Measurements from ENCODE around the gene RND1. TPM values are rescaled to one million over a fixed set of nuclear protein-coding genes. Genes with fewer than 3 reads are reported as not detected.
A peak's percentile ranks its signal among the peaks of the same experiment; 100 is the strongest.

Gene RND1
- total and polyA plus RNA-seq, 2 experiments from 2014 or later = 9.3 to 10.4 TPM

DNA sequence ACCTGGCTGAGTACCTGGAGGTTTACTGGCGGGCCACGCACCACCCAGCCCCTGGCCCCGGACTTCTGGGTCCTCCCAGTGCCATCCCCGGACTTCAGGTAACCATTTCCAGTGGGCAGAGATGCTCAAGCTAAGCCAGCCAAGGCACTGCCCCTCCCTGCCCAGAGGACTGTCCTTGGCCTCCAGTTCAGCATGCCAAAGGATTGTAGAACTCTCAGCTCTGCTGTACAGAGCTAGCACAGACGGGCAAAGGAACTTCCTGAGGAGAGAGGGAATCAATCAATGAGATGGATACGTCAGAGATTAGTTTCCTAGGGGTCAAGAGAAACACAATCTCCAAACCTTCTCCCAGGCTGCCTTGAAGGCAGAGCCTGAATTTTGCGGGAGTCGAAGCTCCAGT is 38.6 kb downstream of the RND1 start:
- H3K4me3 Mint-ChIP-seq = no peak overlapping the region
- Histone ChIP-seq H3K36me3 (ENCODE audit: insufficient read depth) (peaks cover 17% of the 10 kb centered on the region), H3K4me2 (no peak overlapping the region), H3F3A (replicated peaks; ENCODE audit: low read depth) (no peaks in the 10 kb centered on the region), H3K79me2 (replicated peaks; ENCODE audit: insufficient read depth) (no peaks in the 10 kb centered on the region), H3K27ac (ENCODE audit: low read depth) (peak overlapping the region; percentile 55; the same call in 1 of the 2 replicates), H3K27me3 (ENCODE audit: insufficient read depth) (peaks cover 4% of the 10 kb centered on the region; the same call in 1 of the 2 replicates), H2AFZ (no peak overlapping the region), H3K4me3 (no peak overlapping the region), H3K9me2 (ENCODE audit: insufficient read depth) (no peaks in the 10 kb centered on the region), H4K20me1 (replicated peaks; ENCODE audit: insufficient read depth) (peaks cover 6% of the 10 kb centered on the region; the same call in 1 of the 2 replicates), H3K4me1 (ENCODE audit: insufficient read depth) (peaks cover 5% of the 10 kb centered on the region; the same call in 1 of the 2 replicates)
- peaks cover 43% of the 10 kb centered on the region for H3K36me3 Mint-ChIP-seq (ENCODE audit: low read depth)
- H3K27me3 Mint-ChIP-seq (ENCODE audit: insufficient read depth, low read depth, poor library complexity) = peaks cover 9% of the 10 kb centered on the region
- DNase-seq (ENCODE audit: low spot score) = no peak
- TF ChIP-seq STAT1 (IDR thresholded peaks at IDR 0.05; ENCODE audit: unreplicated experiment) = no peak
- no peak for TF ChIP-seq ZNF114 (CRISPR knock-in tag; IDR thresholded peaks at IDR 0.05)
- TF ChIP-seq, protein P1, sequence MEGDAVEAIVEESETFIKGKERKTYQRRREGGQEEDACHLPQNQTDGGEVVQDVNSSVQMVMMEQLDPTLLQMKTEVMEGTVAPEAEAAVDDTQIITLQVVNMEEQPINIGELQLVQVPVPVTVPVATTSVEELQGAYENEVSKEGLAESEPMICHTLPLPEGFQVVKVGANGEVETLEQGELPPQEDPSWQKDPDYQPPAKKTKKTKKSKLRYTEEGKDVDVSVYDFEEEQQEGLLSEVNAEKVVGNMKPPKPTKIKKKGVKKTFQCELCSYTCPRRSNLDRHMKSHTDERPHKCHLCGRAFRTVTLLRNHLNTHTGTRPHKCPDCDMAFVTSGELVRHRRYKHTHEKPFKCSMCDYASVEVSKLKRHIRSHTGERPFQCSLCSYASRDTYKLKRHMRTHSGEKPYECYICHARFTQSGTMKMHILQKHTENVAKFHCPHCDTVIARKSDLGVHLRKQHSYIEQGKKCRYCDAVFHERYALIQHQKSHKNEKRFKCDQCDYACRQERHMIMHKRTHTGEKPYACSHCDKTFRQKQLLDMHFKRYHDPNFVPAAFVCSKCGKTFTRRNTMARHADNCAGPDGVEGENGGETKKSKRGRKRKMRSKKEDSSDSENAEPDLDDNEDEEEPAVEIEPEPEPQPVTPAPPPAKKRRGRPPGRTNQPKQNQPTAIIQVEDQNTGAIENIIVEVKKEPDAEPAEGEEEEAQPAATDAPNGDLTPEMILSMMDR (conservative IDR thresholded peaks at IDR 0.05; ENCODE audit: low read depth in 2 of 2) = no peak
- no peak for TF ChIP-seq CREB1 (CRISPR knock-in tag; IDR thresholded peaks at IDR 0.05; ENCODE audit: low read depth)
- no peak for TF ChIP-seq JUNB (IDR thresholded peaks at IDR 0.05; ENCODE audit: unreplicated experiment)
- TF ChIP-seq EZH2phosphoT487 (IDR thresholded peaks at IDR 0.05; ENCODE audit: unreplicated experiment) = no peak
- TF ChIP-seq, protein P2, sequence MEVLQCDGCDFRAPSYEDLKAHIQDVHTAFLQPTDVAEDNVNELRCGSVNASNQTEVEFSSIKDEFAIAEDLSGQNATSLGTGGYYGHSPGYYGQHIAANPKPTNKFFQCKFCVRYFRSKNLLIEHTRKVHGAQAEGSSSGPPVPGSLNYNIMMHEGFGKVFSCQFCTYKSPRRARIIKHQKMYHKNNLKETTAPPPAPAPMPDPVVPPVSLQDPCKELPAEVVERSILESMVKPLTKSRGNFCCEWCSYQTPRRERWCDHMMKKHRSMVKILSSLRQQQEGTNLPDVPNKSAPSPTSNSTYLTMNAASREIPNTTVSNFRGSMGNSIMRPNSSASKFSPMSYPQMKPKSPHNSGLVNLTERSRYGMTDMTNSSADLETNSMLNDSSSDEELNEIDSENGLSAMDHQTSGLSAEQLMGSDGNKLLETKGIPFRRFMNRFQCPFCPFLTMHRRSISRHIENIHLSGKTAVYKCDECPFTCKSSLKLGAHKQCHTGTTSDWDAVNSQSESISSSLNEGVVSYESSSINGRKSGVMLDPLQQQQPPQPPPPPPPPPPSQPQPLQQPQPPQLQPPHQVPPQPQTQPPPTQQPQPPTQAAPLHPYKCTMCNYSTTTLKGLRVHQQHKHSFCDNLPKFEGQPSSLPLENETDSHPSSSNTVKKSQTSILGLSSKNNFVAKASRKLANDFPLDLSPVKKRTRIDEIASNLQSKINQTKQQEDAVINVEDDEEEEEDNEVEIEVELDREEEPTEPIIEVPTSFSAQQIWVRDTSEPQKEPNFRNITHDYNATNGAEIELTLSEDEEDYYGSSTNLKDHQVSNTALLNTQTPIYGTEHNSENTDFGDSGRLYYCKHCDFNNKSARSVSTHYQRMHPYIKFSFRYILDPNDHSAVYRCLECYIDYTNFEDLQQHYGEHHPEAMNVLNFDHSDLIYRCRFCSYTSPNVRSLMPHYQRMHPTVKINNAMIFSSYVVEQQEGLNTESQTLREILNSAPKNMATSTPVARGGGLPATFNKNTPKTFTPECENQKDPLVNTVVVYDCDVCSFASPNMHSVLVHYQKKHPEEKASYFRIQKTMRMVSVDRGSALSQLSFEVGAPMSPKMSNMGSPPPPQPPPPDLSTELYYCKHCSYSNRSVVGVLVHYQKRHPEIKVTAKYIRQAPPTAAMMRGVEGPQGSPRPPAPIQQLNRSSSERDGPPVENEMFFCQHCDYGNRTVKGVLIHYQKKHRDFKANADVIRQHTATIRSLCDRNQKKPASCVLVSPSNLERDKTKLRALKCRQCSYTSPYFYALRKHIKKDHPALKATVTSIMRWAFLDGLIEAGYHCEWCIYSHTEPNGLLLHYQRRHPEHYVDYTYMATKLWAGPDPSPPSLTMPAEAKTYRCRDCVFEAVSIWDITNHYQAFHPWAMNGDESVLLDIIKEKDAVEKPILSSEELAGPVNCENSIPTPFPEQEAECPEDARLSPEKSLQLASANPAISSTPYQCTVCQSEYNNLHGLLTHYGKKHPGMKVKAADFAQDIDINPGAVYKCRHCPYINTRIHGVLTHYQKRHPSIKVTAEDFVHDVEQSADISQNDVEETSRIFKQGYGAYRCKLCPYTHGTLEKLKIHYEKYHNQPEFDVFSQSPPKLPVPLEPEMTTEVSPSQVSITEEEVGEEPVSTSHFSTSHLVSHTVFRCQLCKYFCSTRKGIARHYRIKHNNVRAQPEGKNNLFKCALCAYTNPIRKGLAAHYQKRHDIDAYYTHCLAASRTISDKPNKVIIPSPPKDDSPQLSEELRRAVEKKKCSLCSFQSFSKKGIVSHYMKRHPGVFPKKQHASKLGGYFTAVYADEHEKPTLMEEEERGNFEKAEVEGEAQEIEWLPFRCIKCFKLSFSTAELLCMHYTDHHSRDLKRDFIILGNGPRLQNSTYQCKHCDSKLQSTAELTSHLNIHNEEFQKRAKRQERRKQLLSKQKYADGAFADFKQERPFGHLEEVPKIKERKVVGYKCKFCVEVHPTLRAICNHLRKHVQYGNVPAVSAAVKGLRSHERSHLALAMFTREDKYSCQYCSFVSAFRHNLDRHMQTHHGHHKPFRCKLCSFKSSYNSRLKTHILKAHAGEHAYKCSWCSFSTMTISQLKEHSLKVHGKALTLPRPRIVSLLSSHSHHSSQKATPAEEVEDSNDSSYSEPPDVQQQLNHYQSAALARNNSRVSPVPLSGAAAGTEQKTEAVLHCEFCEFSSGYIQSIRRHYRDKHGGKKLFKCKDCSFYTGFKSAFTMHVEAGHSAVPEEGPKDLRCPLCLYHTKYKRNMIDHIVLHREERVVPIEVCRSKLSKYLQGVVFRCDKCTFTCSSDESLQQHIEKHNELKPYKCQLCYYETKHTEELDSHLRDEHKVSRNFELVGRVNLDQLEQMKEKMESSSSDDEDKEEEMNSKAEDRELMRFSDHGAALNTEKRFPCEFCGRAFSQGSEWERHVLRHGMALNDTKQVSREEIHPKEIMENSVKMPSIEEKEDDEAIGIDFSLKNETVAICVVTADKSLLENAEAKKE (CRISPR knock-in tag; IDR thresholded peaks at IDR 0.05) = no peak
- TF ChIP-seq, protein P3, sequence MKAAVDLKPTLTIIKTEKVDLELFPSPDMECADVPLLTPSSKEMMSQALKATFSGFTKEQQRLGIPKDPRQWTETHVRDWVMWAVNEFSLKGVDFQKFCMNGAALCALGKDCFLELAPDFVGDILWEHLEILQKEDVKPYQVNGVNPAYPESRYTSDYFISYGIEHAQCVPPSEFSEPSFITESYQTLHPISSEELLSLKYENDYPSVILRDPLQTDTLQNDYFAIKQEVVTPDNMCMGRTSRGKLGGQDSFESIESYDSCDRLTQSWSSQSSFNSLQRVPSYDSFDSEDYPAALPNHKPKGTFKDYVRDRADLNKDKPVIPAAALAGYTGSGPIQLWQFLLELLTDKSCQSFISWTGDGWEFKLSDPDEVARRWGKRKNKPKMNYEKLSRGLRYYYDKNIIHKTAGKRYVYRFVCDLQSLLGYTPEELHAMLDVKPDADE (IDR thresholded peaks at IDR 0.05) = no peak
- TF ChIP-seq NANOG (IDR thresholded peaks at IDR 0.05; ENCODE audit: borderline replicate concordance) = no peak
- no peak for TF ChIP-seq POLR2AphosphoS5 (IDR thresholded peaks at IDR 0.05; ENCODE audit: low read depth)
- TF ChIP-seq, protein P4, sequence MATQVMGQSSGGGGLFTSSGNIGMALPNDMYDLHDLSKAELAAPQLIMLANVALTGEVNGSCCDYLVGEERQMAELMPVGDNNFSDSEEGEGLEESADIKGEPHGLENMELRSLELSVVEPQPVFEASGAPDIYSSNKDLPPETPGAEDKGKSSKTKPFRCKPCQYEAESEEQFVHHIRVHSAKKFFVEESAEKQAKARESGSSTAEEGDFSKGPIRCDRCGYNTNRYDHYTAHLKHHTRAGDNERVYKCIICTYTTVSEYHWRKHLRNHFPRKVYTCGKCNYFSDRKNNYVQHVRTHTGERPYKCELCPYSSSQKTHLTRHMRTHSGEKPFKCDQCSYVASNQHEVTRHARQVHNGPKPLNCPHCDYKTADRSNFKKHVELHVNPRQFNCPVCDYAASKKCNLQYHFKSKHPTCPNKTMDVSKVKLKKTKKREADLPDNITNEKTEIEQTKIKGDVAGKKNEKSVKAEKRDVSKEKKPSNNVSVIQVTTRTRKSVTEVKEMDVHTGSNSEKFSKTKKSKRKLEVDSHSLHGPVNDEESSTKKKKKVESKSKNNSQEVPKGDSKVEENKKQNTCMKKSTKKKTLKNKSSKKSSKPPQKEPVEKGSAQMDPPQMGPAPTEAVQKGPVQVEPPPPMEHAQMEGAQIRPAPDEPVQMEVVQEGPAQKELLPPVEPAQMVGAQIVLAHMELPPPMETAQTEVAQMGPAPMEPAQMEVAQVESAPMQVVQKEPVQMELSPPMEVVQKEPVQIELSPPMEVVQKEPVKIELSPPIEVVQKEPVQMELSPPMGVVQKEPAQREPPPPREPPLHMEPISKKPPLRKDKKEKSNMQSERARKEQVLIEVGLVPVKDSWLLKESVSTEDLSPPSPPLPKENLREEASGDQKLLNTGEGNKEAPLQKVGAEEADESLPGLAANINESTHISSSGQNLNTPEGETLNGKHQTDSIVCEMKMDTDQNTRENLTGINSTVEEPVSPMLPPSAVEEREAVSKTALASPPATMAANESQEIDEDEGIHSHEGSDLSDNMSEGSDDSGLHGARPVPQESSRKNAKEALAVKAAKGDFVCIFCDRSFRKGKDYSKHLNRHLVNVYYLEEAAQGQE (IDR thresholded peaks at IDR 0.05; ENCODE audit: unreplicated experiment) = no peak
- no peak overlapping the region for H3K27ac Mint-ChIP-seq
- H3K9me3 Mint-ChIP-seq = no peaks in the 10 kb centered on the region; the same call in 1 of the 3 replicates
- ATAC-seq = no peak
- H3K4me1 Mint-ChIP-seq = peaks cover 16% of the 10 kb centered on the region
